ENCODE results near the gene BRD3.
A peak's percentile ranks its signal among the peaks of the same experiment; 100 is the strongest.
"Not testable (repeated sequence)": the region's sequence is repeated elsewhere in the genome, so short reads cannot be mapped to it uniquely, and the experiment has no call there.

Gene BRD3

DNA sequence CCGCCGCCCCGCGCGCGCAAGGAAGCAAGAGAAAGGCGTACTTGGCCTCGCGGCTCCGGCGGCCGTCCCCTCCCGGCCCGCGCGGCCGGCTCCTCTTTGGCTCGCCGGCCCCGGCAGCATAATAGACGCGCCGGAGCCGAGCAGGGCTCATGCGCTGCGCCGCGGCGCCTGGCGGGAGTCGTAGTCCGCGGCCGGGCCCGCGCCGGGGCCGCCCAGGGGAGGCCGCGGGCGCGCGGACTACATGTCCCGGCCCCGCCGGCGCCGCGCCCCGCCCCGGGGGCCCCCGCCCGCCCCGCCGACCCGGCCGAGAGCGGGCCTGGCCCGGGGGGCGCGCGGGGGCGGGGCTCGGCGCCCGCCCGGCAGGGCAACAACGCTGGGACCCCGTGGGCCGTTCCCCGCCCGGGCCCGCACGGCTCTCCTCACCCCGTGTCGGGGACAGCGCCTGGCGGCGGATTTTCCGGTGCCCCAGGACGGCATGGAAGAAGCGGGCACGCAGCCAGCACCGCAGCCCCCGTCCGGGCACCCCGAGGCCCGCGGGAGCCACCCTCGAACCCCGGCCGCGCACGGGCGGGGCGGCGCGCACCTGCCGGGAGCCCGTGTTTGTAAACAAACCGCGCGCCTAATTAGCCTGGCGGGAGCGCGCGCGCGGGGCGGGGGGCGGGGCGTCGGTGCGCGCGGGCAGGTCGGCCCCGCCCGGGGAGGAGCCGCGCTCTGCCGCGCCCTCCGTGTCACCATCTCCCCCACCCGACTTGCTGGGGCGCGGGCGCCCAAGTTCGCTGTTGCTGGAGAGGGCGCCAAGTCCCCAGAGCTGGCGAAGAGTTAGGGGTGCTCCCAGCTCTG is at the start of gene BRD3:
TSS of gene BRD3 (minus strand) at position 123 of the 840 bp plus-strand sequence. CDS start 14,549 bp downstream, outside the sequence.
- peak; percentile 80 to 82 for DNase-seq

DNA sequence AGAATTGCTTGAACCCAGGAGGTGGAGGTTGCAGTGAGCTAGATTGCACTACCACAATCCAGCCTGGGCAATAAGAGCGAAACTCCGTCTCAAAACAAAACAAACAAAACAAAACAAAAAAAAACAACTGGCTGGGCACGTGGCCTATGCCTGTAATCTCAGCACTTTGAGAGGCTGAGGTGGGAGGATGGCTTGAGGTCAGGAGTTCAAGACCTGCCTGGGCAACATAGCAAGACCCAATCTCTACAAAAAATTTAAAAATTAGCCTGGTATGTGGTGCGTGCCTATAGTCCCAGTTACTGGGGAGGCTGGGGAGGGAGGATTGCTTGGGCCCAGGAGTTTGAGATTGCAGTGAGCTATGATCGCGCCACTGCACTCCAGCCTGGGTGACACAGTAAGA is 44.7 kb upstream of the BRD3 start:
- DNase-seq: no peak

DNA sequence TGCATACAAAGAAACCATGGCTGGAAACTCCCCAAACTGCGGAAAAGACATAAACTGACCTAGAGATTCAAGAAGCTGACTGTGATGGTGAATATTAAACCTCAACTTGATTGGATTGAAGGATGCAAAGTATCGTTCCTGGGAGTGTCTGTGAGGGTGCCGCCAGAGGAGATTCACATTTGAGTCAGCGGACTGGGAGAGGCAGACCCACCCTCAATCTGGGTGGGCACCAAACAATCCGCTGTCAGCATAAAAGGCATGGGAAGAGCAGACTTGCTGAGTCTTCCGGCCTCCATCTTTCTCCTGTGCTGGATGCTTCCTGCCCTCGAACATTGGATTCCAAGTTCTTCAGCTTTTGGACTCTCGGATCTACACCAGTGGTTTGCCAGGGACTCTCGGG is 43.2 kb upstream of the BRD3 start:
- no peak for DNase-seq

DNA sequence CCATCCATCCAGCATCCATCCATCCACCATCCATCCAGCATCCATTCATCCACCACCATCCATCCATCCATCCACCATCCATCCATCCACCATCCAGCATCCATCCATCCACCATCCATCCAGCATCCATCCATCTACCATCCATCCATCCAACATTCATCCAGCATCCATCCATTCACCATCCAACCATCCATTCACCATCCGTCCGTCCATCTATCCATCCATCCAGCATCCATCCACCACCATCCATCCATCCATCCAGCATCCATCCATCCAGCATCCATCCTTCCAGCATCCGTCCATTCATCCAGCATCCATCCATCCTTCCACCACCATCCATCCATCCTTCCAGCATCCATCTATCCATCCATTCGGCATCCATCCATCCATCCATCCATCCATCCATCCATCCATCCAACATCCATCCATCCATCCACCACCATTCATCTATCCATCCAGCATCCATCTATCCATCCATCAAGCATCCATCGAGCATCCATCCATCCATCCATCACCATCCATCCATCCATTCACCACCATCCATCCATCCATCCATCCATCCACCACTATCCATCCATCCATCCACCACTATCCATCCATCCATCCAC is 35.7 kb upstream of the BRD3 start:
- DNase-seq: no peak

DNA sequence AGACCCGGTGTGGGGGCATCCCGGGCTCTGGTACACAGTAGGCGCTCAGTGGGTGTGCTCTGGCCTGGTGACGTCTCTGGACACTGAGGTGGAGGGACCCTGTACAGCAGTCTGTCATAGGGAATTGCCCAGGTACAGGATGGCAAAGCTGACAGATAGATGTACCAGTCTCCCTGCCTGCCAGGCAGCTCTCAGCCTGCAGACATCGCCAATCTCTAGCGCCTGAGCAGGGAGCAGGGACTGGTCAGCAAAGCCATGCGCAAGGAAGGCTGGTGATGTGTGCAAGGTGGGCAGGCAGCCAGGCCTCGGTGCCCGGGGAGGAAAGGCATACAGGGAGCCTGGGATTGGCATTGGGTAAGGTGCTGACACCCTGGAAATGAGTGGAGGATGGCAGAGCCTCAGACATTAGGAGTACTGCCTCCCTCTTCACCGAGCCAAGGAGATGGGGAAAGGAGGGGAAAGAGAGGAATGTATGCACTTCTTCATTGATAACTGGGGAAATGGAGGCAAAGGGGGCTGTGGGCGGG is 33.9 kb upstream of the BRD3 start:
- no peak for DNase-seq

DNA sequence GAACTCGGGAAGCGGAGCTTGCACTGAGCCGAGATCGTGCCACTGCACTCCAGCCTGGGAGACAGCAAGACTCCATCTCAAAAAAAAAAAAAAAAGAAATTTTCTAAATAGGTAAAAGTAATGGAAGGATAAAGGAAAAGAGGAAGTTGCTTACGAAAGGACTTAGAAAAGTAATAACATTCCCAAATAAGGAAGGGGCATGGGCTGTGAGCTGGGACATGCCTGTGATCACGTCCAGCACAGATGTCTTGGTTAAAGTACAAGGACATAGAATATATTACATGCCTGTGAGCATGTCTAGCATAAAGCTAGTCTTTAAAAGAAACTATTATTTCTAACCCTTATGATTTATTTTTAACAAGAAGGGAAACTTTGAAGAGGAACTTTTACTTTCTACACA is 33.3 kb upstream of the BRD3 start:
- not testable (repeated sequence) for DNase-seq

DNA sequence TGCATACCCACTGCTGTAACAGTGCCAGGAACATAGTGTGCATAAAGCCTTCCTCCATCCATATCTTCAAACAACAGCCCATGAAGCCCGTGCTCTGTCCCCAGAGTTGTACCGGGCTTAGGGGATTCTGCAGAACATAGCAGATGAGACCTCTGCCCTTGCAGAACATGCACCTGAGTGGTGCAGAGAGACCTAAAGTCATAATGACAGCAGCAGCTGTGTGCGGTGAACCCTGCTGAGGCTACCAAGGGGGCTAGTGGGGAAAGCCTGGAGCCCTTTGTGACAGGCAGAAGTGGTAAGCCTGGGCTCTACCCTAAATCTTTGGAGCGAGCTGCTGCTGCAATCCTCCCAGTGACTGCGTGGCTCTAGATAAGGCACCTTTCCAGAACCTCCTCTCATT is 32.2 kb upstream of the BRD3 start:
- DNase-seq: no peak

DNA sequence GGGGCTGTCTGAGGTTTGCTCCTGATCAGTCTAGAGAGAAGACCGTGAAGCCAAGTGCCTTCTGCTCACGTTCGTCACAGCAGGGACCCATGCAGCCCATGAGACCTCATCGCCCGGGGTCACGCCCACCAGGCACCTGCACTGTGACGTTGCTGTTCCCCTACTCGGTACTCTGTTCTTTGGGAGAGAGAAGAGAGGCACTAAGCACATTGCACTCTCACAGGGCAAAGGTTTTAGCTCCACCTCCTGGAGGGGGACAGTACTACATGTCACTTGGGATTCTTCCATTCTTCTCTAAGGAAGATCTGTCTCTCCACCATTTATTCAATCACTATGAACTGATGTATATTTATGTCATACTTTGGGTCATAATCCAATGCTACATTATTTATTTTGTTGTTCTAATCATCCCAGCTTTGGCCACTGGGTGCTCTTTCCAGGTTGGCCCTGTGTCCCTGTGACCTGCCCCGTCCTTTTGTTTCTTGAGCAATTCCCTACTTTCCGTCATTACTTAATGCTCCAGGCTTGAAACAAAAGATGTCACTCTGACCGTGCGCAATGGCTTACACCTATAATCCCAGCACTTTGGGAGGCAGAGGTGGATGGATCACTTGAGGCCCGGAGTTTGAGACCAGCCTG is 31.4 kb upstream of the BRD3 start:
- DNase-seq: peak; percentile 58 to 68

DNA sequence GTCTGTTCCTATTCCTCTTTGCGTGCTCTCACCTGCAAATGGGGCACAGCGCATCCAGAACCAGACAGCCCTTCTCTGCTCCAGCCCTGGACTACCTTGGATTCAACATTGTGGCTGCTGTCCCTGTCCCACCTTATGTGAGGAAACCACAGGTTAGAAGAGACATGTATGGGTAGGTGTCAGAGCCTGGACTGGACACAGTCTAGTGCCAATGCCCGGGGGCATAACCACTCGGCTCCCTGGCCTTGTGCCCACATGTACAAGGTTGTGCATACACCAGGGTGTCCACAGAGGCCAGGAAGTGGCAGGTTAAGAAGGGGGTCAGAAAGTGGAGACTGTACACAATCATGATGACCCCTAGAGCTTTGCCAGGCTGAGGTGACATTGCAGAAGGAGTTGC is 22.1 kb upstream of the BRD3 start:
- no peak for DNase-seq

DNA sequence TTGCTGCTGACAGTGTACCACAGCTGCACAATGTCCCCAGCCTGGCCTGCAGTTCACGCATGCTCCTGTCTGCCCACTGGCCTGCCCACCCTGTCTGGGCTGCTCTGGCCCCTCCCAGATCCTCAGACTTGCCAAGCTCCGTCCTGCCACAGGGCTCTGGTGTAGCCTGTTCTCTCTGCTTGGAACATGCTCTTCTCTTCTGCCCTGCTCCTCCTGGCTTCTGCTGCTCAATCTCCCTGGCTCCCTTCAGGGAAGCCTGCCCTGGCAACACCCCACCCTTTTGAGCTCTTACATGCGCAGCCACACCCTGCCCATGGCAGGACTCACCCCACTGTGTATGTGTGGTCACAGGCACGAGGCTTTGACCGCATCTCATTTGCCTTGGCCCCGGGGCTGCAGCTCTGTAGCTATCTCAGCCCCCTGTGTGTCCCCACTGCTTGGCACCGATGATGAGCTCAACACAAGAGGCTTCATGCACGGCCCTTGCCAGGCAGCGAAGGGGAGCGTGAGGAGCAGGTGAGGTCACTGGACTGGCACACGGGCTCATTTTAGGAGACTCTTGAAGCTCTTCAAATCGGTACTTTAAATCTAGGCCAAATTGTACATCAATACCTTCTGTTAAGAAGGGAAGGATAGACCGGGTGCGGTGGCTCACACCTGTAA is 20.4 kb upstream of the BRD3 start:
- no peak for DNase-seq

DNA sequence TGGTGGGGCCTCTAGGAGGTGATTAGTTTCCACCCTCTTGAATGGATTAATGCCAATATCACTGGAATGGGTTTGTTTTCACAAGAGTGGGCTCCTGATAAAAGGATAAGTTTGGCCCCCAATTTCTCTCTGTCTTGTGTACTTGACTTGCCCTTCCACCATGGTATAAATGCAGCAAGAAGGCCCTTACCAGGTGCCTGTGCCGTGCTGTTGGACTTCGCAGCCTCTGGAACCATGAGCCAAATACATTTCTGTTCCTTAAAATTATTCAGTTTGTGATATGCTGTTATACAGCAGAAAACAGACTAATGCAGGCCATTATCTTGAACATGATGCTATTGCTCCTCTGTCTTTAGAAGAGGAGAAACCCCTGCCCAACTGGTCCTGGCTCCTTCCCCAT is 17.8 kb upstream of the BRD3 start:
- DNase-seq: no peak

DNA sequence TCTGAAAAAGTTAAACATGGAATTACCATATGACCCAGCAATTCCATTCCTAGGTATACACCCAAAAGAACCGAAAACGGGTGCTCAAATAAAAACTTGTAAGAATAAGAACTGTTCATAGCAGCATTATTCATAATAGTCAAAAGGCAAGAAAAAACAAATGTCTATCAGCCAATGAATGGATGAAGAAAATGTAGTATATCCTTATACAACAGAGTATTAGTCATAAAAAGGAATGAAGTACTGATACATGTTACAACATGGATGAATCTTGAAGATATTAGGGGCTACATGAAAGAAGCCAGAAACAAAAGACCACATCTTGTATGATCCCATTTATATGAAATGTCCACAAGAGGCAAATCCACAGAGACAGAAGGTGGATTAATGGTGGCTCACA is 15.6 kb upstream of the BRD3 start:
- DNase-seq: no peak

DNA sequence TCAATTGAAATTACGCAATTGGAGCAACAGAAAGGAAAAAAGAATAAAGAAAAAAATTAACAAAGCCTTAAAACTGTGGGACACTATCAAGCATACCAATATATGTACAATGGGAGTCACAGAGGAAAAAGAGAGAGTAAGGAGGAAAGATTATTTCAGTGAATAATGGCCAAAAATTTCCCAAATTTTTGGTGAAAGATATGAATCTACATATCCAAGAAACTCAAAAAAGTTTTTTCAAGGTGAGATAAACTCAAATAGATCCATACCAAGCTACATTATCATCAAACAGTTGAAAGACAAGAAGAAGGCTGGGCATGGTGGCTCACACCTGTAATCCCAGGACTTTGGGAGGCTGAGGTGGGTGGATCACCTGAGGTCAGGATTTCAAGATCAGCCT is 8.8 kb upstream of the BRD3 start:
- no peak for DNase-seq

DNA sequence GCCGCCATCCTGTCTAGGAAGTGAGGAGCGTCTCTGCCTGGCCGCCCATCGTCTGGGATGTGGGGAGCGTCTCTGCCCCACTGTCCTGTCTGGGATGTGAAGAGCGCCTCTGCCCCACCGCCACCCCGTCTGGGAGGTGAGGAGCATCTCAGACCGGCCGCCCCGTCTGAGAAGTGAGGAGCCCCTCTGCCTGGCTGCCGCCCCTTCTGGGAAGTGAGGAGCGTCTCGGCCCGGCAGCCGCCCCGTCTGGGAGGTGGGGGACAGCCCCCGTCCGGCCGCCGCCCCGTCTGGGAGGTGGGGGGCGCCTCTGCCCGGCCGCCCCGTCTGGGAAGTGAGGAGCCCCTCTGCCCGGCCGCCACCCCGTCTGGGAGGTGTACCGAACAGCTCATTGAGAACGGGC is 7.9 kb upstream of the BRD3 start:
- DNase-seq: not testable (repeated sequence)

DNA sequence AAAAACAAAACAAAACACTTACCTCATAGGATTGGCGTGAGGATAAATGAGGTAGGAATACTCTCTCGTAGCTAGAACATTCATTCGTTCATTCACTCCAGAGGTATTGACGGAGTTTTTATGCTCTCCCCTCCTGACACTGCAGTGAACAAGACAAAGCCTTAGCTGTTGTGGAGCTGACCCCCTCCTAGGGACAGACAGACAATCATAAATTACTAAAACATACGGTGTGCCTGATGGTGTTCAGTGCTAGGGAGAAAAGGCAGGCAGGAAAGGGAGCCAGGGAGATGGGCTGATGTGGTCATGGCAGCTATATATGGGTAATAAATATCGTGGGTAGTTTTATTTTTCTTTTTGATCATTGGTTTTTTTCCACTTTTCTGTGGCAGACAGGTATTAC is 5.7 kb upstream of the BRD3 start:
- no peak for DNase-seq

DNA sequence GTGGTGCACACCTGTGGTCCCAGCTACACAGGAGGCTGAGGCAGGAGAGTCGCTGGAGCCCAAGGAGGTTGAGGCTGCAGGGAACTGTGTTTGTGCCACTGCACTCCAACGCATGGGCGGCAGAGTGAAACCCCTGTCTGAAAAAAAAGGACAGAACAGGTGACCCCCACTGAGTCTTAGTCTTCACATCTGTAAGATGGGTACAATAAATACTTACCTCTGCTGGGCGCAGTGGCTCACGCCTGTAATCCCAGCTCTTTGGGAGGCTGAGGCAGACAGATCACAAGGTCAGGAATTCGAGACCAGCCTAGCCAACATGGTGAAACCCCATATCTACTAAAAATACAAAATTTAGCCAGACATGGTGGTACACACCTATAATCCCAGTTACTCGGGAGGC is 4.9 kb upstream of the BRD3 start:
- DNase-seq: not testable (repeated sequence)

DNA sequence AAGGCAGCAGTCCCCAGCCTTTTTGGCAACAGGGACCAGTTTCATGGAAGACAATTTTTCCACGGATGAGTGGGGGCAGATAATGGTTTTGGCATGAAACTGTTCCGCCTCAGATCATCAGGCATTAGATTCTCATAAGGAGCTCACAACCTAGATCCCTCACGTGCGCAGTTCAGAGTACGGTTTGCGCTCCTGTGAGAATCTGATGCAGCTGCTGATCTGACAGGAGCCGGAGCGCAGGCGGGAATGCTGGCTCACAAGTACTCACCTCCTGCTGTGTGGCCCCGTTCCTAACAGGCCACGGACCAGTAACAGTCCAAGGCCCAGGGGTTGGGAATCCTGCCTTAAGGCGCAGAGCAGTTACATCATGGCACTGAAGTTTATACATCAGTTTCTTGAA is 3.3 kb upstream of the BRD3 start:
- peak in 1 of 2 donors; percentile 13 for DNase-seq

DNA sequence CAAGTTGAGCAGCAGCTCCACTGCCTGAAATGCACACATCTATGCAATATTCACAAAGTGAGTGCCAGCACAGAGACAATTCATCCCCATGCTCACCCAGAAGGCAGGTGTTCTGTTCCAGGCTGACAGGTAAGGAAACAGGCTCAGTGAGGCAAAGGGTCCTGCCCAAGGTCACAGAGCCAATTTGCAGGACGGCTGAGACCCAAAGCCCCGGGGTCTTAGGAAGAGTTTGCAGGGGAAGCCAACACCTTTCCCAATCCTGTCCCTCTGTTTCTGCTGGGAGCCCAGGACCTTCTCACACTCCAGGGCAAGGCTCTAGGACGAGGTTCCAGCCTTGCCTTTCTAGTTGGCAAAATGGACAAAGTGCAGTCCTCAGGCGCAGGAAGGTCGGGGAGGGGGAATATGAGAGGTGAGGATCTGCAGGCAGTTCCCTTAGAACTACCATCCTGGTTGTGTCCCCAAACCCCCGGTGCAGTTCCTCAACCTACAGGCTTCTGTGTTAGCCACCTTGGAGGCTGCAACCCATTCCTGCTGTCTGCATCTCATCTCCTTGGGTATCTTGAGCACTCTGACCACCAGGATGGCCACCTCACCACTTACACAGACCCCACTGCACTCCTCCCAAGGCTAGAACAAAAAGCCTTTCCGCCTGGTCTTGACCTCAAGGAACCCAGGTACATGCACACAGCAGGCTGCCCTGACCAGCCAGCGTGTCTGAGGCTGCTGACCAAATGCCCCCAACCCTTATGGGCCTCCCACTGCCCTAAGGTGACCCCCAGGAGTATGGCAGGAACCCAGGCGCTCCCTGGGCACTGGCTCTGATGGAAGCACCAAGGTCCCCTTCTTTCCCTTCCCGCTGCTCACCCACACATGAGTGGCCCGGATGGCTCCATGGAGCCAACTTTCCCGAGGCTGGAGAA is 1.9 kb upstream of the BRD3 start:
- no peak for DNase-seq

DNA sequence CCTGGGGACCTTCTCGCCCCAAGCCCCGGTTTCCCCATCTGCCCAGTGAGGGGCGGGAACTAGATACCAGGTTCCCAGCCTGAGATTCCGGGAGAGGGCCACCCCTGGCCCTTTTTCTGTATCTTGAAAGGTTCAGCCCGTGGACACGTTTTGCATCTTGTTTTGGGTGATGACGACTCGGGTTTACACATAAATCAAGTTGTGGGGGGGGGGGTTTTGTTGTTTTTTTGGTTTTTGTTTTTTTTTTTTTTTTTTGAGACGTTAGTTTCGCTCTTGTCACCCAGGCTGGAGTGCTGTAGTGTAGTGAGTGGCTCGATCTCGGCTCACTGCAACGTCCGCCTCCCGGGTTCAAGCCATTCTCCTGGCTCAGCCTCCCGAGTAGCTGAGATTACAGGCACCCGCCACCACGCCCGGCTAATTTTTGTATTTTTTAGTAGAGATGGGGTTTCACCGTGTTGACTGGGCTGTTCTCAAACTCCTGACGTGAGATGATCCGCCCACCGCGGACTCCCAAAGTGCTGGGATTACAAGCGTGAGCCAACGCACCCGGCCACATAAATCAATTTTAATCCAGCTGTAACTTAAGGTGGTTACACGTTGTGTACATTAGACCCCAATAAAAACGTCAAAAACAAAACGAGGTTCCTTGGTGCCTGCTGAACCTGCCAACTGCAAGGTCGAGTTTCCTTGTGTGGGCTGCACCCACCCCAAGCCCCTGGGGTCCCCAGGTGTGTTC is 1.1 kb upstream of the BRD3 start:
- no peak for DNase-seq

DNA sequence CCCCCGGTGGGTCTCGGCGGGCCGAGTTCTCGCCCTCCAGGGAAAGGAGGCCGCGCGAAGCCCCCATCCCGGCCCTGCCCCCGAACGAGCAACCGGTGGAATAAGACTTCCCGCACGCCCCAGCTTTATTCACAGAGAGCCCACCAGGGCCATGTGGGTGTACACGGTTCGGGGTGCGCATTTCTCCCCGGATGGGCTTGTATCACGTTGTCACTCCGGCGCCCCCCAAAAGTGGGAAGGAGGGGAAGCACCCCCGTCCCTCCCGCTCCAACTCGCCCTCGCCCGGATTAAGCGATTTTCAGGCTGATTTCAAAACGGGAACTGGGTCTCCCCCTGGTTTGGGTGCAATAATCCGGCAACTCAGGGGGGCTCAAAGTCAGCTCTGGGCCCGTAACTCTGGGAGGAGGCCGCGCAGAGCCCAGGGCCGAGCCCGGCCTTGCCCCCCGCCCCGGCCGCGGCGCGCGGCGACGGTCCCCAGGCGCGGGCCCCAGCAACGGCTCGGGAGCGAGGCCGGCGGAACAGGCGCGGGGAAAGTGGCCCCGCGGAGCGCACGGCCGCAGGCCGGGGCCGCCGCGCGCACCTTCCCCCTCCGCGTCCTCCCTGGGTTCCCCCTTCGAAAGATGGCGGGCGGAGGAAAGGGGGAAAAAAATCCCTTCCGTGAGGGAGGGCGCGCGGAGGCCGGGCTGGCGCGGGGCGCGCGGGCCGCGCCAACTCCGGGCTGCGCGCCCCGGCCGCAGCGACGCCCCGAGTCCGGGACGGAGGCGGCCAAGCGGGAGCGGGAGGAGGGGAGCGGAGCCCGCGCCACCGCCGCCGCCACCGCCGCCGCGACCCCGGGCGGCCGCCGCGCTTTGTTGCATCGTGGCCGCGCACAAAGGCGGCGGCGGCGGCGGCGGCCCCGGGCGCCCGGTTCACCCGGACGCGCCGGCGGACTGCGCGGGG is 644 bp downstream of the BRD3 start:
- DNase-seq: peak; percentile 45 to 52

Data from stimulated activated CD4-positive, alpha-beta T cell treated with anti-CD3 and anti-CD28 coated beads, Interleukin-2, amount 100 ng/mL, for 24 hours (primary cell).